GM19351 (cell line): Measurements from ENCODE around the gene JPH3.

ENCODE experiments used
- ATAC-seq: cut with Tn5 transposase; IDR thresholded peaks from one replicate; pipeline ENCODE4 v1.9.1; 2021; ENCODE audit warnings: mild to moderate bottlenecking, moderate library complexity; ENCODE audit not compliant: unreplicated experiment

JPH3 gene

DNA sequence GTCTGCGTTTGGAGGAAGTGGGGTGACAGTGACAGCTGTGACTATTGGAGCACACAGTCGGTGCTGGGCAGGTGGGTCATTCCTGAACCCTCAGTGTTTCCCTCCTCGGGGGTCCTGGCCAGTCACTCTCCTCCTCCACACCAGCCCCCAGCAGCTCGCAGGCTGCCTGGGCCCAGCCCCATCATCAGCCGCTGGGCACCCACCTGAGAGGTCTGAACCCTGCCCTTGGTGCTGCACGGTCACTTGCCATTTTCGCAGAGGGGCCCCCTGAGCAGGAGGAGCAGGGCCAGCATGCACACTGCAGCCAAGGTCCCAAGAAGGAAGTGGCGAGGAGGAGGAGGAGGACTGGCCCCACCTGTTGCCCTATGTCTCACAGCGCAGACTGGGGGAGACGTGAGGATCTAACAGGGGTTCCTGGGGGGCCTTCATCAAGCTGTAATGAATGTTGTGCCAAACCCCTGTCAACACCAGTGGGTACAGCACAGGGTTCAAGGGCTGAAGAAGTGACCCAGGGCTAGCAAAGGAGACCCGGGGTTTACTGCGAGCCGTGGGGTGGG, 23.0 kb downstream of the JPH3 start:
- no peak for ATAC-seq

DNA sequence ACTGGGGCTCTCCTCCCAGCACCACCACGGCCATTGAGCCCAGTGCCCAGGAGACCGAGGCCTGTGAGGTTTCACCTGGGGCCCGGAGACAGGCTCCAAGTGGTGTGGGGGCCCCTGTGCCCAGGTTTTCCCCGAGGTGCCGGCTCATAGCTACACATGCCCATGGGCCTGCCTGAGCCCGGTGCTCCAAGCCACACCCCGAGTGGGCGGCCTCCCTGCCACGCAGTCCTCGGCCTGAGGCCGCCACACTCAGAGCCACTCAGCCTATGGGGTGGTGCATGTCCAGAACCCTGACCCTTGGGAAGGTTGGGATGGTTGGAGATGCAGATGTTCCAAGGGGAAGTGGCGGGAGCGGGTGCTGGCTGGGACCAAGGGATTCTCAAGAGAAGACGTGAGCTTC, 24.1 kb downstream of the JPH3 start:
- no peak for ATAC-seq

DNA sequence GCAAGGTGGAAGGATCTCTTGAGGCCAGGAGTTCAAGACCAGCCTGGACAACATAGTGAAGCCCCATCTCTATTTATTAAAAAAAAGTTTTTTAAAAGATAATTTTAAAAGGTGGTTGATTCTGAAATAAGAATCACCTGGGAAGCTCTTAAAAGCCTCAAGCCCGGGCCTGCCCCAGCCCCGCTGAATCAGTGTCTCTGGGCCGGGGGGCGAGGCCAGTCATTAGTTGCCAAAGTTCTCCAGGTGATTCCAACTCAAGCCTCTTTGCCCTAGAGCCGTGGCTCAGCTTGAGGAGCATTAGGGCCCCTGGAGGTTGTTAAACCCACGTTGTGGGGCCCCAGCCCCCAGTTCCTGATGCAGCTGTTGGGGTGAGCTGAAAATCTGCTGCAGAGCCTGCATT, 24.6 kb downstream of the JPH3 start:
- no peak for ATAC-seq

DNA sequence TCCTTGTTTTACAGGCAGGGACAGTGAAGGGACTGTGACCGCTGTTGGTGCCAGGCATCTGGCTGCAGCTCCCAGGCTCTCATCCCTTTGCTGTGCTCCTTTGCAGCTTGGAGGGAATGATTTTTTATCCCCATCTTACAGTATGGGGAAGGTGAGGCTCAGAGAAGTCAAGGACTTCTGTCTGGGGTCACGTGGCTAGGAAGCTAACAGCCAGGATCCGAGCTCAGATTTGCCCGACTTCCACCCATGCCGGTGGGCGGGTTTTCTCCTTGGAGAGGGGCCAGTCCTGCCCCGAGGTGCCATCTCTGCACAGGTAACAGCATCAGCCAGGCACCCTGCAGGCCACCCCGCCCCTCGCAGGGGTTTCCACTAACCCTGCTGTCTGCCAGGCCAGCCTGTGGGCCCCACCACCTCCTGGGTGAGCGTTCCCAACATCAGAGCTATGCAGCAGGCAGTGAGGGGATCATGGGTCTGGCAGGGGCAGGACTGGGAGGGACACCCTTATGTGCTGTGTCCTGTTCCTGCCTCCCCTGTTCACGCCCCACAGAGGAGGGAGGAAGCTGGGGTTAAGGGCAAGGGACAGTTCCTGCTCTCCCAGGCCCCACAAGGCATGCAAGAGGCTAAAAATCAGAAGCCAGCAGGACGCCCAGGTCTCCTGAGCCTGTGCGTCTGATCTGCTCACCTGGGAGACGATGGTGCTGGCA, 25.4 kb downstream of the JPH3 start:
- ATAC-seq, result no peak

DNA sequence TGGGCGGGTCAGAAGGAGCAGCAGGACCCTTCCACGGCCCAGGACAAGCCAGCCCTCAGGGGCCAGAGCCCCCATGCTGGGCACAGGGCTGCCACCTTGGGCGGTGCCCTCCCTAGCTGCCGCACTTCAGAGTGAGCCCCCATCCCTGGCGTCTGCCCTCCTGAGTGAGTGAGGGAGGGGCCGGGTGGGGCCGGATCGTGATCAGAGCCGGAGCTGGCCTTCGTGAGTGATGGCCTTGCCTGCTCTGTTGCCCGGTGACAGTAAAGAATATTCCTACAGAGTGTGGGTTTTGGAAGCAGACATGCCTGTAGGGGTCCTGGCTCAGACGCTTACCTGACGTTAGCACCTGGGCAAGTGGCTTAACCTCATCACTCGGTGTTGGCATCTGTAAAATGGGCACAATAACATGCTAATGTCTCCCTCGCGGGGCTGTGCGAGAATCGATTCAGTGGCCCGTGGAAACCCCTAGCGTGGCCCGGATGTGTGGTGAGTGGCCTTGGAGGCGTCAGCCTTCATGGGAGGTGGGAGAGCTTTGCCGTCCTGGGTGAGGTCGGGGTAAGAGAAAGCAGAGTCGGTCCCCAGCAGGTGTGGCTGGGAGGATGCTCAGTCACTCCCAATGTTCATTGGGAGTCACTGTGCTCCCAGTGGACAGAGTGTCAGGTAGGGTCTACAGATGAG, 26.1 kb downstream of the JPH3 start:
- no peak for ATAC-seq

DNA sequence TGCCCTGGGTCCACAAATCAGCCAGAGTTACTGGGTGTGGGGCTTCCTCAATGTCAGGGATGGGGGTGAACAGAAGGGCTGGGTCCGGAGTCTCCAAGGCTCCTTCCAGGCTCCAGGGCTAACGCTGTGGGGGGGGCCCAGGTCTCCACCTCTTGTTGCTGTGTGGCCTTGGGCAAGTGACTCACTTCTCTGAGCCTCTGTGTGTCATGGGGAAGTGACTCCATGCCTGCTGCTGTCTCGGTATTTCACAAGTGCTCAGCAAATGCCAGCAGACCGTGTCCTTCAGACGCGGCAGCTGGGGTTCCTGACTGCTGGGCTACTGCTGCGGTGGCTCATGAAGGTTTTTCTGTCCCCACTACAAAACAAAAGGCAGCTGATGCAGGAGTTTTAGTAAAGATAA, 26.6 kb downstream of the JPH3 start:
- no peak for ATAC-seq

DNA sequence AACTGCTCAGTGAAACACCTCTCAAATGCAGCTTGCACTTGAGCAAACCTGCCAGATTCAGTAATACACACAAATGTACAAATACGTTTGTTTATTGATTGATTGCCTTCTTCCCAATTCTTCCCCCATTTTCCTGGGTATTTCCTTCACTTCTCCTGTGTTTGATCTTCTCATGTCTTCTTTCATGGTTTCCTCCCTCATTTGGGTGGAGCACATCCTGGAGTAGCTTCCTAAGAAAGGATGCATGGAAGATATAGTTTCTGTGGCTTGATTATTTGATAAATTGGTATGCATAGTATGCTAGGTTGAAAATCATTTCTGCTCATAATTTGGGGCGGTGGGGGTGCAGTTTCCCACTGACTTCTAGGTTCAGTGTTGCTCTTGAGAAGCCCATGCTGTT, 28.8 kb downstream of the JPH3 start:
- no peak for ATAC-seq

DNA sequence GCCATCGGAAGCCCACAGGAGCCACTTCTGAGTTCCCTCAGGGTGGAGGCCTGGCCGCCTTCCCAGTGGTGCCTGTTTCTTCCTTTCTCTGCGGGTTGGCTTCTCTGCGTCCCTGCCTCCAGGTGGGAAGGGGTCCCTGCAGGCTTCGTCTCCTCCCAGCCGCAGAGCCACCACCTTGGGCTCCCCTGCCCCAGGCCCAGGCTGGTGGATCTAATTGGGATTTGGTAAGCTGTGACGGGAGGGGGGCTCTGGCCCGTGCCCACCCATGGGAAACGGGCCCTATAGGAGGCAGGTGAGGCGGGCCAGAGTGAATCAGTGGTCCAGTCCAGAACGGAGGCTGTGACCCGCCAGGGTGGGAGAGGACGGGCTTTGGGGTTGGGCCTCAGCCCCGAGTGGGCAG, 32.1 kb downstream of the JPH3 start:
- ATAC-seq, result no peak

DNA sequence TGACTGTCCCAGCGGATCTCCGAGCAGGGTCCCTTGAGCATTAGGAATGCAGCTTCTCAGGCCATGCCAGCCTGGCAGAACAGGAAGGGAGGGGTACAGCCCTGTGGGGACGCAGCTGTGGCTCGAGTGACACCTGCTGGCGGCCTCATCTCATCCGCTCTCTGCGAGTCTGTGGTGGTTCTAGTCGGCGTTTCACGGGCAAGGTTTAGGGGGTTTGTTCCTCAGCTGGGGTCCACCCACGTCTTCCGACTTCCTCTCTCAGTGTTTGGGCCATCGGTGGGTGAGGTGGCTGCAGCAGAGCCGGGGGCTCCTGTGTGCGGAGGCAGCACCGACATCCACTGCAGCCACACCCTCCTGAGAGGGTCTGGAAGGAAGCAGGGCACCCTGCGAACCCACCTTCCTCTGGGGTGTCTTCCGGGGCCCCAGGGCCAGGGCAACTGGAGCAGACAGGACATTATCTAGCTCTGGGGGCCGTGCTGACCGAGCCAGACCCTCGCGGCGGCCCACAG, 33.3 kb downstream of the JPH3 start:
- no peak for ATAC-seq

DNA sequence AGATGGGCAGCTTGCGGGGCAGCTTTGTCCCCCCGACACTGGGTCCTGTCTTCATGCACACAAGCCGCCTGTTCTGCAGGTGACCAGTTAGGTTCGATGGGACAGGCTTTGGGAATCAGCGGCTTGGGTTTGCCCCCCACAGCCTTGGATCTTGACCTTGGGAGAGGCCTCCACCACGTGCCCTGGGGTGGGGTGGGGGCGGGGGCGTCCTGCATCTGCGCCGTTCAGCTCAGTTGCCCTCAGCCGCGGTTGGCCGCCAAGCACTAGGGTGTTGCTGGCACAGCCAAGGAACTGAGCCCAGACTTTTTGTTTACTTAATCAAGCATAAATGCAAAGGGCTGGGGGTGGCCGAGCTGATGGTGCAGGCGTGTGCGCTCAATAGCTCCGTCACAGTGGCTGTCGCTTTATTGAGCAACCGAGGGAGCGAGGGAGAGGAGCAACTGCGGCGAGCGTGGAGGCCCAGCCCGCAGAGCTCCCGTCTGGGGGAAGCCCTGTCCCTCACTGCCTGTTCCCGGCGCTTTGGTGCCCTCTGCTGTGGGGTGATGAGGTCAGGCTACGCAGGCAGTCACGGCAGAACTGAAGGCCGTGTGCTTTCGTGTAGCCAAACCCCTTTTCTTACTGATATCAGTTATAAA, 33.9 kb downstream of the JPH3 start:
- ATAC-seq, result no peak

DNA sequence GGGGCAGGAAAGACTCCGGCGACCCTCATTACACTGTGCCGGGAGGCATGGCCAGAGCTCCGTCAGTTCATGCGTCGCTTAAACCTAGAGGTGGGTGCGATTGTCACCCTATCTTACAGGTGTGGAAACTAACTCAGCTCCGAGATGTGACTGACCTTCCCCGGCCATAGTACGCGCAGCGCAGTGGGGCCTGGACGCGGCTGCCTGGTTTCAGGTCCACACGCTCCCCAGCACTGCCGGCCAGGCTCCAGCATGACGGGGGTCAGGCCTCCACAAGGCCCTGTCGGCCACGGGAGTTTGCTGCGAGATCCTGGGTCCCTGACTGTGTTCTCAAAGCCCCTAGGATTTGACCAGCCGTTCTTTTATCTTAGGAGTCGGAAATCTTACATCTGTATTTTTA, 34.4 kb downstream of the JPH3 start:
- ATAC-seq, result no peak

DNA sequence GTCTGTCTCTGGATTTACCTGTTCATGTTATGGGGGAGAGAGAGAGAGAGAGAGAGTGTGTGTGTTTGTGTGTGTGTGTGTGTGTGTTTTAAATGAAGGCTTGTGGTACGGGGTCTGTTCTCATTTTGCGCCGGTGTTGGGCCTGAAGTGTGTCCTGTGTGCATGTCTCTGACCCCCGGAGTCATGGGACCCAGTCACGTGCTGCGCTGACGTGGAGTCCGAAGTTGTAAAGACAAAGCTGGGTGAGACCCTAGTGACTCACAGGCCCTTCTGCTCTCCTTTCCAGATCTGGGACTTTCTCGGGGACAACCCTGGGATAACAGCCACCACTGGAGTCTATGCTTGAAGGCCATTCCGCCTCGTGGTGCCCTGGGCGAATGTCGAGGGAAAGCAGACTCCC, 35.0 kb downstream of the JPH3 start:
- no peak for ATAC-seq

DNA sequence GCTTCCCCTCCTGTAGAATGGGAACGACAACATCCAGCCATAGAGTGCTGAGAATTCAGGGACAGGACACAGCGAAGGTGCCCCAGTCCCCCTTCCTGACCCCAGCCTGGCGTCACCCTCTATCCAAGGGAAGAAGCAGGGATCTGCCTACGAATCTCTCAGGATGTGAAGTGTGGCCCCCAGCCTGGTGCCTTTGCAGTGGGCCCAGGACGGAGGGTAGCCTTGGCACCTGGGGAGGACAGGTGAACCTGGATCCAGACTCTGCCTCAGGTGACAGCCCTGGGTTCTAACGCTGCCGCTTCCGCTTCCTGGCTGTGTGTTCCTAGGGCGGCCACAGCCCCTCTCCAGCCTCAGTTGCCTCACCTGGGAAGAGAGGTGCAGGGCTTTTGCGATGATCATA, 36.4 kb downstream of the JPH3 start:
- no peak for ATAC-seq

DNA sequence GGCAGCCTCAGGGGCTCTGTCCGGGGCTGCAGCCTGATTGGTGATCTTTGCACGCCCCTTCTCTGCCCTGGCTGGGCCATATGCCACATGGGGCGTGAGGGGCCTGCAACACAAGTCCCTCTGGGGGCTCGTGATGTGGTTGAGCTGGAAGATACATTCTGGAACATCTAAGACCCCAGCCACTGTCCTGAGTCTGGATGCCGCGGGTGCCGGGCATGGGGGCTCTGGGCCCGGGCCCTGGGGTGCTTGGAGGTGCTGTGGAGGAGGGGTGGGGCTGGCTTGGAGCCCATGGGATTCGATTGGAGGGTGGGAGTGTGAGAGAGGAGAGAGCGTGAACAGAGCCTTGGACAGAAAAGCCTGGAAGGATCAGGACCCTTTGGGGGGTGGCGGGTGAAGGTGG, 39.4 kb downstream of the JPH3 start:
- ATAC-seq, result no peak

DNA sequence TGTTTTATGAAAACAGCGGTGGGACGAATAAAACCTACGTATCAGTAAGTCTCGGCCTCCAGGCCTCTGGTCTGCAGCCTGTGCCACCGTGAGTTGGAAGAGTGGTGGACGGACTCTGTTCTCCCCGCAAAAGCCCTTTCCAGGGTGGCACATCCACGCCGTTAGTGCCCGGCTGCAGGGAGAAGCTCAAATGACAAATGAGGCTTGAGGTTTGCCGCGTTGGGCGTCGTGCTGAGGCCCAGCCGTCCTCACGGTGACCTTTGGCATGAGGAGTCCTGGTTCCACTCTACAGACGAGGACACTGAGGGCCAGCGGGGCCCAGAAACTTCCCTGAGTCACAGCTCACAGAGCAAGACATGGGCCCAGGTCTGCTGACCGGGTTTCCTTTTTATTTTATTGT, 40.2 kb downstream of the JPH3 start:
- ATAC-seq, result no peak

DNA sequence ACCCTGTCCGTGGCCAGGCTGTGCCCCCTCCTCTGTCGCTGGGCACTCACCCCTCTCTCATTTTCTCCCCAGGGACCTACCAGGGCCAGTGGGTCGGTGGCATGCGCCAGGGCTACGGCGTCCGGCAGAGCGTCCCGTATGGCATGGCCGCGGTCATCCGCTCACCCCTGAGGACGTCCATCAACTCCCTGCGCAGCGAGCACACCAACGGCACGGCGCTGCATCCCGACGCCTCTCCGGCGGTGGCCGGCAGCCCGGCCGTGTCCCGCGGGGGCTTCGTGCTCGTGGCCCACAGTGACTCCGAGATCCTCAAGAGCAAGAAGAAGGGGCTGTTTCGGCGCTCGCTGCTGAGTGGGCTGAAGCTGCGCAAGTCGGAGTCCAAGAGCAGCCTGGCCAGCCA, 41.9 kb downstream of the JPH3 start:
- no peak for ATAC-seq

DNA sequence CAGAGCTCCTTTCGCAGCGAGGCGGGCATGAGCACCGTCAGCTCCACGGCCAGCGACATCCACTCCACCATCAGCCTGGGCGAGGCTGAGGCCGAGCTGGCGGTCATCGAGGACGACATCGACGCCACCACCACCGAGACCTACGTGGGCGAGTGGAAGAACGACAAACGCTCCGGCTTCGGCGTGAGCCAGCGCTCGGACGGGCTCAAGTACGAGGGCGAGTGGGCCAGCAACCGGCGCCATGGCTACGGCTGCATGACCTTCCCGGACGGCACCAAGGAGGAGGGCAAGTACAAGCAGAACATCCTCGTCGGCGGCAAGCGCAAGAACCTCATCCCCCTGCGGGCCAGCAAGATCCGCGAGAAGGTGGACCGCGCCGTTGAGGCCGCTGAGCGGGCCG, 42.3 kb downstream of the JPH3 start:
- ATAC-seq, result no peak

DNA sequence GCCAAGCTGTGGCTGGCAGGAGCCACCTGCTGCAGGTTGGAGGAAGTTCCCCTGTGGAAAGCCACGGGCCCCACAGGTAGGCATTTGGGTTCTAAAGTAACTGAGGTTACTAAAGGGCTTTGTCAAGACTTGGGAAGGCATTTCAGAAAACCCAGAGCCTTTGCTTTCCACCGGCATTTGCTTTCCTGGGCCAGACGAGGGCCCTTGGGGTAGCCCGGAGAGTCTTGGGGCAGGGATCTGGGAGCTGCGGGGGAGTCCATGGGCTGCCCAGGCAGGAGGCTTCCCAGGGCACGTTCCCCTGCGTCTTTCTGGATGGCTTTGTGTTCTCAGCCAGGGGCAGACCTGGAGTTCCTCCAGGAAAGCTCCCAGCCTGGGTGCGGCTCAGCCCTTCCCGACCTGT, 43.5 kb downstream of the JPH3 start:
- ATAC-seq, result no peak

DNA sequence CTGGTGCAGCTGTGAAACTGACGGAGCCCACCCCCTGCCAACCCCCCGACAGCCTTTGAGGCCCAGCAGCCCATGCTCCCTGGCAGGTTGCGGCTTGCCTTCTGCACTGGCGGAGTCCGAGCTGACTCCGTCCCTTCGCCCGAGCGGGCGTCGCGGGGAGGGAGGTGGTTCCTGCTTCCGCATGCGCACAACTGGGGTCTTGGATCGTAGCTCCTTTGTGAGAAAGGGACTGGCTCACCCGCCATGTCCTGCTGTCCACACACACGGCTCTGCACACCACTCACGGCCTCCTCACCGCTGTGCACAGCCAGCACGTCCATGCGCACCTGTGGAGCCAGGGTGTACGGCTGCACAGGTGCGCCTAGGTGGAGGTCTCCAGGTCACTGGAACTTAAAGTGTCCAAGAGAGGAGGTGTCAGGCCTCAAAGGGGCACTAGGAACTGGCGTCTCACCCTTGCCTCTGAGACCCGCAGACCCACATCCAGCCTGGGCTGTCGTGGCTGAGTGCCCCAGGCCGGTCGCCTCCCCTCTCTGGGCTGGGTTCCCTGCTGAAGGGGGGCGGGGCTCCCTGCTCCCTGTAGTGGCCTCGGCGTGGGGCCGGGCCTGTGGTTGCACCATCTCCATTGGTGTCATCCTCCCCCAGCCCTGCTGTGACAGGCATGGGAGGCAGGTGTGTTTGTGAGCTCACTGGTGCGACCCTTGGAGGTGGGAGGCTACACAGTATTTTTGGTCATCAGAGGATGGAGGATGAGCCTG, 45.3 kb downstream of the JPH3 start:
- no peak for ATAC-seq

DNA sequence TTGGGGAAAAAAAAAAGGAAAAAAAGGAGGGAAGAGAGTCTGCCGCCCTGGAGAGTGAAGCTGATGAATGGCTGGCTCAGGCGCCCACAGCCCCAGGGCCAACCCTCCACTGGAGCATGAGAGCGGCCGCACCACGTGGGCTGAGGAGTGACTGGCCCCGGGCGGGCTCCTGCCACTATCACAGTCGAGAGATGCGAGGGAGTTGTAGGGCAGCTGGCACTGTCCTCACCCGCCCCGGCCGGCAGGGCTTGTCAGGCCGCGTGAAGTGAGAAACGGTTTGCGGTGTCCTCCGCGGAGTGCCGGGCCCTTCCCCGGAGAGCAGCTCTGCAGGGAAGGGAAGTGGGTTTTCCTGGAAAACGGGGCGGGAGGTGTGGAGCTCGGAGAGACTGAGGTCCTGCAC, 45.9 kb downstream of the JPH3 start:
- no peak for ATAC-seq
